Hepatocyte (in vitro differentiated cells): ENCODE results near the gene KEAP1. TPM values are rescaled to one million over a fixed set of nuclear protein-coding genes. Genes with fewer than 3 reads are reported as not detected.

ENCODE experiments used
- DNase-seq: peaks from one replicate; pipeline ENCODE4 v3.0.0-alpha.2; 2016; ENCODE audit warnings: low spot score
- H2AFZ ChIP-seq: fragments of 200-600 bp; sonication (generic); 2 replicates; pipeline ENCODE4 v1.6.0; 2016; ENCODE audit warnings: antibody characterized with exemption, mild to moderate bottlenecking
- H3K27ac ChIP-seq: fragments of 200-600 bp; sonication (generic); 2 replicates; pipeline ENCODE4 v1.5.1; 2016; ENCODE audit warnings: mild to moderate bottlenecking
- H3K27me3 ChIP-seq: fragments of 200-600 bp; sonication (generic); 2 replicates; pipeline ENCODE4 v1.6.1; 2016
- H3K36me3 ChIP-seq: fragments of 200-600 bp; sonication (generic); replicated peaks from 2 replicates; pipeline ENCODE4 v1.5.1; 2016; ENCODE audit warnings: low read depth; ENCODE audit not compliant: insufficient read depth
- H3K4me1 ChIP-seq: fragments of 200-600 bp; sonication (generic); 2 replicates; pipeline ENCODE4 v1.5.1; 2016; ENCODE audit warnings: mild to moderate bottlenecking, moderate library complexity; ENCODE audit not compliant: insufficient read depth
- H3K4me2 ChIP-seq: fragments of 200-600 bp; sonication (generic); 2 replicates; pipeline ENCODE4 v1.6.0; 2016
- H3K4me3 ChIP-seq: fragments of 200-600 bp; sonication (generic); 2 replicates; pipeline ENCODE4 v1.5.1; 2016; ENCODE audit warnings: mild to moderate bottlenecking
- H3K79me2 ChIP-seq: fragments of 200-600 bp; sonication (generic); 2 replicates; pipeline ENCODE4 v1.6.0; 2017; ENCODE audit warnings: mild to moderate bottlenecking
- H3K9me2 ChIP-seq: fragments of 200-600 bp; sonication (generic); replicated peaks from 2 replicates; pipeline ENCODE4 v1.6.0; 2017; ENCODE audit warnings: mild to moderate bottlenecking; ENCODE audit not compliant: insufficient read depth
- H3K9me3 ChIP-seq: fragments of 200-600 bp; sonication (generic); 2 replicates; pipeline ENCODE4 v1.5.1; 2016; ENCODE audit warnings: low read depth, mild to moderate bottlenecking
- H4K20me1 ChIP-seq: fragments of 200-600 bp; sonication (generic); 2 replicates; pipeline ENCODE4 v1.6.0; 2016; ENCODE audit warnings: mild to moderate bottlenecking; ENCODE audit not compliant: insufficient read depth, poor library complexity, severe bottlenecking
- CTCF ChIP-seq: fragments of 200-600 bp; sonication (generic); IDR thresholded peaks from 2 replicates; pipeline ENCODE4 v1.5.1; 2016; ENCODE audit warnings: antibody characterized with exemption, mild to moderate bottlenecking; ENCODE audit not compliant: poor library complexity
- EZH2 ChIP-seq: fragments of 200-600 bp; sonication (generic); IDR thresholded peaks from 2 replicates; pipeline ENCODE4 v1.6.1; 2016; ENCODE audit warnings: antibody characterized with exemption, mild to moderate bottlenecking, borderline replicate concordance
- EZH2phosphoT487 ChIP-seq: fragments of 200-600 bp; sonication (generic); IDR thresholded peaks from one replicate; pipeline ENCODE4 v1.6.1; 2018; ENCODE audit warnings: antibody characterized with exemption, mild to moderate bottlenecking, low read depth, moderate library complexity; ENCODE audit not compliant: unreplicated experiment, severe bottlenecking
- WGBS: methylation state at CpG from one replicate; pipeline ENCODE4 v1.1.6; 2016; ENCODE audit warnings: low lambda C conversion rate; ENCODE audit errors: missing lambda C conversion rate; 5-methylcytosine and 5-hydroxymethylcytosine counted together
- polyA plus RNA-seq: library from polyadenylated mRNA; unstranded; fragments of >200 nt; fragmentation: Nextera tagmentation; extraction: Ambion mirVana; gene quantifications from 2 replicates; pipeline ENCODE4 v1.2.1, GENCODE V29; 2016
- total RNA-seq: library from RNA; depleted of rRNA; stranded (reverse); fragments of >200 nt; gene quantifications from 2 replicates; pipeline ENCODE4 v1.2.3, GENCODE V29; 2014

KEAP1 gene
- total and polyA plus RNA-seq, 2 experiments from 2014 or later, result 48.2 to 66.8 TPM

- no peaks in the 10 kb centered on the region for H3K9me3 ChIP-seq
- no peaks in the 10 kb centered on the region for H3K36me3 ChIP-seq
- no peak overlapping the region for H3K27ac ChIP-seq
- H3K4me3 ChIP-seq, result no peak overlapping the region
- peak overlapping the region; percentile 74 for H3K4me2 ChIP-seq
- peaks cover 7% of the 10 kb centered on the region for H3K4me1 ChIP-seq
- TF ChIP-seq CTCF, result no peak
- TF ChIP-seq EZH2, result no peak
- peak; percentile 31 for TF ChIP-seq EZH2phosphoT487
- WGBS, result 3% methylated on average over 16 of the region's 27 CpGs
- peak overlapping the region; percentile 15 for H2AFZ ChIP-seq
- no peaks in the 10 kb centered on the region for H4K20me1 ChIP-seq
- H3K9me2 ChIP-seq, result no peaks in the 10 kb centered on the region
- H3K79me2 ChIP-seq, result no peaks in the 10 kb centered on the region
- peak; percentile 19 for DNase-seq
- peaks cover 76% of the 10 kb centered on the region for H3K27me3 ChIP-seq
Observed at GRCh38 chr19:10517760-10518443, 14.7 kb upstream of the KEAP1 start.

- no peaks in the 10 kb centered on the region for H3K79me2 ChIP-seq
- WGBS, result 2% methylated on average over 32 of the region's 39 CpGs
- H3K4me3 ChIP-seq, result no peak within 1 kb of the TSS
- peak within 1 kb of the TSS; percentile 74 for H3K4me2 ChIP-seq
- H4K20me1 ChIP-seq, result no peaks in the 10 kb centered on the region
- no peaks in the 10 kb centered on the region for H3K36me3 ChIP-seq
- no peak for TF ChIP-seq EZH2phosphoT487
- no peak for TF ChIP-seq CTCF
- no peak for TF ChIP-seq EZH2
- H3K4me1 ChIP-seq, result peaks cover 7% of the 10 kb centered on the region
- no peaks in the 10 kb centered on the region for H3K9me3 ChIP-seq
- peaks cover 82% of the 10 kb centered on the region for H3K27me3 ChIP-seq
- no peaks in the 10 kb centered on the region for H3K9me2 ChIP-seq
- DNase-seq, result peak; percentile 26
- no peak within 1 kb of the TSS for H3K27ac ChIP-seq
- H2AFZ ChIP-seq, result peak within 1 kb of the TSS; percentile 15
Observed at GRCh38 chr19:10517361-10517759, 14.2 kb upstream of the KEAP1 start, which contains the start of gene S1PR5. Gene S1PR5 (minus strand): TSS chr19:10517447. CDS start chr19:10515011, 2,436 bp downstream.

GRCh38 chr19:10516671-10517286 is 13.6 kb upstream of the KEAP1 start:
- Histone ChIP-seq H3K9me3 (no peaks in the 10 kb centered on the region), H2AFZ (no peak overlapping the region), H3K9me2 (no peaks in the 10 kb centered on the region), H3K4me1 (peaks cover 7% of the 10 kb centered on the region), H3K4me2 (peak overlapping the region; percentile 74), H3K4me3 (no peak overlapping the region), H3K27ac (no peak overlapping the region), H4K20me1 (no peaks in the 10 kb centered on the region), H3K79me2 (no peaks in the 10 kb centered on the region), H3K27me3 (peaks cover 83% of the 10 kb centered on the region), H3K36me3 (no peaks in the 10 kb centered on the region)
- no peak for DNase-seq
- WGBS, result 61% methylated on average over 8 of the region's 10 CpGs
- TF ChIP-seq CTCF (no peak), EZH2 (no peak), EZH2phosphoT487 (no peak)
